GM19351 (cell line): ENCODE results near the gene AEBP2.
"Not testable (repeated sequence)": the region's sequence is repeated elsewhere in the genome, so short reads cannot be mapped to it uniquely, and the experiment has no call there.

ENCODE experiments used
- ATAC-seq: cut with Tn5 transposase; IDR thresholded peaks from one replicate; pipeline ENCODE4 v1.9.1; 2021; ENCODE audit warnings: mild to moderate bottlenecking, moderate library complexity; ENCODE audit not compliant: unreplicated experiment

The AEBP2 gene

GRCh38 chr12:19439059-19440018 is at the start of gene AEBP2:
Gene AEBP2 (plus strand): TSS chr12:19439492. CDS start chr12:19439700, 208 bp downstream.
- peak; percentile 71 for ATAC-seq

GRCh38 chr12:19390051-19390598 is 49.2 kb upstream of the AEBP2 start:
- ATAC-seq, result no peak

- ATAC-seq, result not testable (repeated sequence)
Observed at GRCh38 chr12:19392644-19393043, 46.6 kb upstream of the AEBP2 start.

GRCh38 chr12:19394385-19394784 is 44.9 kb upstream of the AEBP2 start:
- no peak for ATAC-seq

GRCh38 chr12:19397534-19397933 is 41.8 kb upstream of the AEBP2 start:
- ATAC-seq, result no peak

- no peak for ATAC-seq
Observed at GRCh38 chr12:19398376-19399363, 40.6 kb upstream of the AEBP2 start.

GRCh38 chr12:19400649-19401285 is 38.5 kb upstream of the AEBP2 start:
- ATAC-seq, result not testable (repeated sequence)

GRCh38 chr12:19402211-19402610 is 37.1 kb upstream of the AEBP2 start:
- ATAC-seq, result no peak

- ATAC-seq, result no peak
Observed at GRCh38 chr12:19402743-19403431, 36.4 kb upstream of the AEBP2 start.

- no peak for ATAC-seq
Observed at GRCh38 chr12:19404242-19404880, 34.9 kb upstream of the AEBP2 start.

GRCh38 chr12:19409376-19409775 is 29.9 kb upstream of the AEBP2 start:
- ATAC-seq, result no peak

GRCh38 chr12:19410211-19410610 is 29.1 kb upstream of the AEBP2 start:
- no peak for ATAC-seq

- no peak for ATAC-seq
Observed at GRCh38 chr12:19410629-19411185, 28.6 kb upstream of the AEBP2 start.

GRCh38 chr12:19411234-19412204 is 27.8 kb upstream of the AEBP2 start:
- ATAC-seq, result no peak

- no peak for ATAC-seq
Observed at GRCh38 chr12:19412844-19413243, 26.4 kb upstream of the AEBP2 start.

- not testable (repeated sequence) for ATAC-seq
Observed at GRCh38 chr12:19413582-19413981, 25.7 kb upstream of the AEBP2 start.

- ATAC-seq, result no peak
Observed at GRCh38 chr12:19415563-19415962, 23.7 kb upstream of the AEBP2 start.

GRCh38 chr12:19419086-19419485 is 20.2 kb upstream of the AEBP2 start:
- ATAC-seq, result no peak
